GM23338 (cell line): ENCODE data around the gene FGF1. TPM values are rescaled to one million over a fixed set of nuclear protein-coding genes. Genes with fewer than 3 reads are reported as not detected.
A peak's percentile ranks its signal among the peaks of the same experiment; 100 is the strongest.

Experiments
- ATAC-seq: fragments of 200-7000 bp; cut with Tn5 transposase; 3 replicates; pipeline ENCODE4 v1.9.1; 2020
- DNase-seq: peaks from one replicate; pipeline ENCODE4 v3.0.0-alpha.2; 2015; ENCODE audit warnings: low spot score
- H2AFZ ChIP-seq: fragments of 200-600 bp; sonication (generic); 2 replicates; pipeline ENCODE4 v1.8.0; 2016; ENCODE audit warnings: antibody characterized with exemption, mild to moderate bottlenecking, moderate library complexity
- H3F3A ChIP-seq: fragments of 200-600 bp; sonication (generic); replicated peaks from 2 replicates; pipeline ENCODE4 v1.8.0; 2017; ENCODE audit warnings: antibody characterized with exemption, mixed run types, low read depth
- H3K27ac ChIP-seq: fragments of 200-600 bp; sonication (generic); 2 replicates; pipeline ENCODE4 v1.6.1; 2016; ENCODE audit warnings: low read depth
- H3K27me3 ChIP-seq: fragments of 200-600 bp; sonication (generic); 2 replicates; pipeline ENCODE4 v1.8.0; 2016; ENCODE audit warnings: mild to moderate bottlenecking, mixed run types, moderate library complexity; ENCODE audit not compliant: insufficient read depth
- H3K36me3 ChIP-seq: fragments of 200-600 bp; sonication (generic); 2 replicates; pipeline ENCODE4 v1.8.0; 2016; ENCODE audit warnings: mild to moderate bottlenecking; ENCODE audit not compliant: insufficient read depth
- H3K4me1 ChIP-seq: fragments of 200-600 bp; sonication (generic); 2 replicates; pipeline ENCODE4 v1.8.0; 2016; ENCODE audit warnings: mild to moderate bottlenecking, moderate library complexity; ENCODE audit not compliant: insufficient read depth
- H3K4me2 ChIP-seq: fragments of 200-600 bp; sonication (generic); 2 replicates; pipeline ENCODE4 v1.7.1; 2017; ENCODE audit warnings: mixed run types
- H3K4me3 ChIP-seq: fragments of 200-600 bp; sonication (generic); 2 replicates; pipeline ENCODE4 v1.6.1; 2016; ENCODE audit warnings: mixed run types
- H3K79me2 ChIP-seq: fragments of 200-600 bp; sonication (generic); replicated peaks from 2 replicates; pipeline ENCODE4 v1.8.0; 2017; ENCODE audit warnings: mild to moderate bottlenecking; ENCODE audit not compliant: insufficient read depth
- H3K9me2 ChIP-seq: fragments of 200-600 bp; sonication (generic); 2 replicates; pipeline ENCODE4 v1.8.0; 2017; ENCODE audit not compliant: insufficient read depth
- H4K20me1 ChIP-seq: fragments of 200-600 bp; sonication (generic); replicated peaks from 2 replicates; pipeline ENCODE4 v1.8.0; 2017; ENCODE audit warnings: mild to moderate bottlenecking; ENCODE audit not compliant: insufficient read depth
- H3K27ac Mint-ChIP-seq: 2 replicates; pipeline ENCODE4 v1.8.0; 2020; ENCODE audit warnings: inconsistent platforms, mild to moderate bottlenecking, moderate library complexity, mixed read lengths
- H3K27me3 Mint-ChIP-seq: 3 replicates; pipeline ENCODE4 v1.8.0; 2022; ENCODE audit warnings: low read depth, mild to moderate bottlenecking, moderate library complexity, mixed read lengths, inconsistent platforms; ENCODE audit not compliant: insufficient read depth, poor library complexity
- H3K36me3 Mint-ChIP-seq: 3 replicates; pipeline ENCODE4 v1.8.0; 2021; ENCODE audit warnings: low read depth, mild to moderate bottlenecking, inconsistent platforms, moderate library complexity, mixed read lengths
- H3K4me1 Mint-ChIP-seq: 3 replicates; pipeline ENCODE4 v1.8.0; 2020; ENCODE audit warnings: mild to moderate bottlenecking, inconsistent platforms, mixed read lengths
- H3K4me3 Mint-ChIP-seq: 3 replicates; pipeline ENCODE4 v1.8.0; 2021; ENCODE audit warnings: moderate library complexity, mild to moderate bottlenecking, inconsistent platforms, mixed read lengths
- H3K9me3 Mint-ChIP-seq: 3 replicates; pipeline ENCODE4 v1.8.0; 2020; ENCODE audit warnings: moderate library complexity, mild to moderate bottlenecking, inconsistent platforms, mixed read lengths
- CREB1 ChIP-seq: fragments of 250-450 bp; sonication (Bioruptor Pico); IDR thresholded peaks from 2 replicates; pipeline ENCODE4 v1.5.0; 2020; ENCODE audit warnings: low read depth, mild to moderate bottlenecking, moderate library complexity
- CTCF ChIP-seq, 2 experiments: fragments of 200-600 bp in 1 of 2; sonication (generic) in 1 of 2; conservative IDR thresholded peaks; 2 replicates each; pipeline versions ENCODE4 v1.5.1 to v1.6.1; 2016 to 2017; ENCODE audit warnings: antibody characterized with exemption in 2 of 2, low read depth in 2 of 2, mild to moderate bottlenecking in 2 of 2, moderate library complexity in 1 of 2
- EZH2 ChIP-seq: fragments of 200-600 bp; sonication (generic); IDR thresholded peaks from one replicate; pipeline ENCODE4 v1.8.0; 2017; ENCODE audit warnings: antibody characterized with exemption, mild to moderate bottlenecking, low read depth; ENCODE audit not compliant: unreplicated experiment
- JUNB ChIP-seq: IDR thresholded peaks from one replicate; pipeline ENCODE4 v1.6.1; 2016; ENCODE audit warnings: antibody characterized with exemption; ENCODE audit not compliant: unreplicated experiment
- NANOG ChIP-seq: IDR thresholded peaks from 2 replicates; pipeline ENCODE4 v1.6.1; 2016; ENCODE audit warnings: antibody characterized with exemption, borderline replicate concordance
- STAT1 ChIP-seq: IDR thresholded peaks from one replicate; pipeline ENCODE4 v1.6.1; 2016; ENCODE audit warnings: antibody characterized with exemption; ENCODE audit not compliant: unreplicated experiment
- ZNF331 ChIP-seq: fragments of 250-450 bp; sonication (Bioruptor Pico); IDR thresholded peaks from 2 replicates; pipeline ENCODE4 v1.5.0; 2020; ENCODE audit warnings: low read depth, mild to moderate bottlenecking, moderate library complexity
- polyA plus RNA-seq: library from polyadenylated mRNA; unstranded; fragments of >200 nt; fragmentation: Nextera tagmentation; extraction: Ambion mirVana; gene quantifications from 2 replicates; pipeline ENCODE4 v1.2.1, GENCODE V29; 2016
- total RNA-seq: library from RNA; depleted of rRNA; stranded (reverse); fragments of >200 nt; shearing (Covaris generic); gene quantifications from 2 replicates; pipeline ENCODE4 v1.2.3, GENCODE V29; 2014
- TF ChIP-seq, protein P1 (sequence below): fragments of 250-450 bp; sonication (Bioruptor Pico); IDR thresholded peaks from 2 replicates; pipeline ENCODE4 v1.5.0; 2020; ENCODE audit warnings: mild to moderate bottlenecking, moderate library complexity

Gene FGF1
- total and polyA plus RNA-seq, 2 experiments from 2014 or later, result 0.21 to 0.34 TPM

DNA sequence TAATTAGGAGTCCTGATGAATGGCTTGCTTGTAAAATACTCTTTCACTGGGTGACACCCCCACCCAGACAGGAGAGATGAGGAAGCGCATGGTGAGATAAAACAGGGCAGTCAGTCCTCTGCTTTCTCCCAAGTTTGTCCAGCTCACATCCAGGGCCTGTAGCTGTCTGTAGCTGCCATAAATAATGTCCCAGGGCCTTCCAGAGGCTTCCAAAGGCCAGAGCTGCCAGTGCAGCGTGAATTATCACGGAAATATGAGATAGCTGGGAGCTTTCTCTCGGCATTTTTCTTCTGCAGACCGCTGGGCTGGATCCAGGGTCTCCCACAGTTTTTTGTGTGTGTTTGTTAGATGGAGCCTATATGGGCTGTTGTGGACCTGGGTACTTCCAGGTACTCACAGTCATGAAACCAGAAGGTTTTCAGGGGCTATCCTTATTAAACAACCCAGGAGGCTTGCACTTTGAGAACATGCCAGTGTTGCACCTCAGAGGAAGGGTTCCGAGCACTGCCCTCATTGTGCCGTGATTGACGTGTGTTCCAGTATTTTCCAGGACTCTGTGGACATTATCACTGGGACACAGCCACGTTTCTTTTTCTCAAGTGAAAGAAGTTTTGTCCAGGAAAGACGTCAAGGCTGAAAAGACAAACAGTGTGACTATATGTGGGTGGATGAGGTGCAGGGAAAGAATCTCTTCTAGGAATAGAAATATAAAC is 117.5 kb downstream of the FGF1 start:
- ATAC-seq (no peak), DNase-seq (no peak)
- peaks cover 2% of the 10 kb centered on the region for H3K27me3 Mint-ChIP-seq
- no peaks in the 10 kb centered on the region for H3K36me3 ChIP-seq
- H3F3A ChIP-seq, result no peaks in the 10 kb centered on the region
- peaks cover 2% of the 10 kb centered on the region; the same call in 1 of the 3 replicates for H3K9me3 Mint-ChIP-seq
- TF ChIP-seq CREB1 (CRISPR knock-in tag) (no peak), STAT1 (no peak), EZH2 (no peak), CTCF (conservative IDR thresholded peaks at IDR 0.05; ENCODE audit: low read depth in 2 of 2) (no peak), JUNB (no peak), ZNF331 (no peak), NANOG (no peak)
- TF ChIP-seq, protein P1, sequence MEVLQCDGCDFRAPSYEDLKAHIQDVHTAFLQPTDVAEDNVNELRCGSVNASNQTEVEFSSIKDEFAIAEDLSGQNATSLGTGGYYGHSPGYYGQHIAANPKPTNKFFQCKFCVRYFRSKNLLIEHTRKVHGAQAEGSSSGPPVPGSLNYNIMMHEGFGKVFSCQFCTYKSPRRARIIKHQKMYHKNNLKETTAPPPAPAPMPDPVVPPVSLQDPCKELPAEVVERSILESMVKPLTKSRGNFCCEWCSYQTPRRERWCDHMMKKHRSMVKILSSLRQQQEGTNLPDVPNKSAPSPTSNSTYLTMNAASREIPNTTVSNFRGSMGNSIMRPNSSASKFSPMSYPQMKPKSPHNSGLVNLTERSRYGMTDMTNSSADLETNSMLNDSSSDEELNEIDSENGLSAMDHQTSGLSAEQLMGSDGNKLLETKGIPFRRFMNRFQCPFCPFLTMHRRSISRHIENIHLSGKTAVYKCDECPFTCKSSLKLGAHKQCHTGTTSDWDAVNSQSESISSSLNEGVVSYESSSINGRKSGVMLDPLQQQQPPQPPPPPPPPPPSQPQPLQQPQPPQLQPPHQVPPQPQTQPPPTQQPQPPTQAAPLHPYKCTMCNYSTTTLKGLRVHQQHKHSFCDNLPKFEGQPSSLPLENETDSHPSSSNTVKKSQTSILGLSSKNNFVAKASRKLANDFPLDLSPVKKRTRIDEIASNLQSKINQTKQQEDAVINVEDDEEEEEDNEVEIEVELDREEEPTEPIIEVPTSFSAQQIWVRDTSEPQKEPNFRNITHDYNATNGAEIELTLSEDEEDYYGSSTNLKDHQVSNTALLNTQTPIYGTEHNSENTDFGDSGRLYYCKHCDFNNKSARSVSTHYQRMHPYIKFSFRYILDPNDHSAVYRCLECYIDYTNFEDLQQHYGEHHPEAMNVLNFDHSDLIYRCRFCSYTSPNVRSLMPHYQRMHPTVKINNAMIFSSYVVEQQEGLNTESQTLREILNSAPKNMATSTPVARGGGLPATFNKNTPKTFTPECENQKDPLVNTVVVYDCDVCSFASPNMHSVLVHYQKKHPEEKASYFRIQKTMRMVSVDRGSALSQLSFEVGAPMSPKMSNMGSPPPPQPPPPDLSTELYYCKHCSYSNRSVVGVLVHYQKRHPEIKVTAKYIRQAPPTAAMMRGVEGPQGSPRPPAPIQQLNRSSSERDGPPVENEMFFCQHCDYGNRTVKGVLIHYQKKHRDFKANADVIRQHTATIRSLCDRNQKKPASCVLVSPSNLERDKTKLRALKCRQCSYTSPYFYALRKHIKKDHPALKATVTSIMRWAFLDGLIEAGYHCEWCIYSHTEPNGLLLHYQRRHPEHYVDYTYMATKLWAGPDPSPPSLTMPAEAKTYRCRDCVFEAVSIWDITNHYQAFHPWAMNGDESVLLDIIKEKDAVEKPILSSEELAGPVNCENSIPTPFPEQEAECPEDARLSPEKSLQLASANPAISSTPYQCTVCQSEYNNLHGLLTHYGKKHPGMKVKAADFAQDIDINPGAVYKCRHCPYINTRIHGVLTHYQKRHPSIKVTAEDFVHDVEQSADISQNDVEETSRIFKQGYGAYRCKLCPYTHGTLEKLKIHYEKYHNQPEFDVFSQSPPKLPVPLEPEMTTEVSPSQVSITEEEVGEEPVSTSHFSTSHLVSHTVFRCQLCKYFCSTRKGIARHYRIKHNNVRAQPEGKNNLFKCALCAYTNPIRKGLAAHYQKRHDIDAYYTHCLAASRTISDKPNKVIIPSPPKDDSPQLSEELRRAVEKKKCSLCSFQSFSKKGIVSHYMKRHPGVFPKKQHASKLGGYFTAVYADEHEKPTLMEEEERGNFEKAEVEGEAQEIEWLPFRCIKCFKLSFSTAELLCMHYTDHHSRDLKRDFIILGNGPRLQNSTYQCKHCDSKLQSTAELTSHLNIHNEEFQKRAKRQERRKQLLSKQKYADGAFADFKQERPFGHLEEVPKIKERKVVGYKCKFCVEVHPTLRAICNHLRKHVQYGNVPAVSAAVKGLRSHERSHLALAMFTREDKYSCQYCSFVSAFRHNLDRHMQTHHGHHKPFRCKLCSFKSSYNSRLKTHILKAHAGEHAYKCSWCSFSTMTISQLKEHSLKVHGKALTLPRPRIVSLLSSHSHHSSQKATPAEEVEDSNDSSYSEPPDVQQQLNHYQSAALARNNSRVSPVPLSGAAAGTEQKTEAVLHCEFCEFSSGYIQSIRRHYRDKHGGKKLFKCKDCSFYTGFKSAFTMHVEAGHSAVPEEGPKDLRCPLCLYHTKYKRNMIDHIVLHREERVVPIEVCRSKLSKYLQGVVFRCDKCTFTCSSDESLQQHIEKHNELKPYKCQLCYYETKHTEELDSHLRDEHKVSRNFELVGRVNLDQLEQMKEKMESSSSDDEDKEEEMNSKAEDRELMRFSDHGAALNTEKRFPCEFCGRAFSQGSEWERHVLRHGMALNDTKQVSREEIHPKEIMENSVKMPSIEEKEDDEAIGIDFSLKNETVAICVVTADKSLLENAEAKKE (CRISPR knock-in tag), result no peak
- no peaks in the 10 kb centered on the region for H4K20me1 ChIP-seq
- no peak overlapping the region for H3K4me3 Mint-ChIP-seq
- 0 out of 2 replicates have a peak overlapping the region, but pooled peaks have one; percentile 18 for H2AFZ ChIP-seq
- no peak overlapping the region for H3K4me2 ChIP-seq
- H3K79me2 ChIP-seq, result no peaks in the 10 kb centered on the region
- H3K4me1 ChIP-seq, result no peaks in the 10 kb centered on the region
- H3K9me2 ChIP-seq, result no peaks in the 10 kb centered on the region
- peaks cover 12% of the 10 kb centered on the region for H3K4me1 Mint-ChIP-seq
- no peak overlapping the region for H3K27ac Mint-ChIP-seq
- no peak overlapping the region for H3K27ac ChIP-seq
- H3K4me3 ChIP-seq, result no peak overlapping the region
- H3K36me3 Mint-ChIP-seq, result no peaks in the 10 kb centered on the region
- H3K27me3 ChIP-seq, result no peaks in the 10 kb centered on the region
